Skeletal muscle satellite cell (primary cell): ENCODE data around the gene GAS7.

Experiments
- H3K27me3 ChIP-seq: 2 replicates; pipeline ENCODE4 v1.7.0; 2013; ENCODE audit warnings: low read length; ENCODE audit not compliant: control insufficient read depth, insufficient read depth
- H3K36me3 ChIP-seq: 2 replicates; pipeline ENCODE4 v1.7.0; 2013; ENCODE audit warnings: mild to moderate bottlenecking, control low read depth, low read length; ENCODE audit not compliant: insufficient read depth
- H3K4me1 ChIP-seq: 2 replicates; pipeline ENCODE4 v1.7.0; 2013; ENCODE audit warnings: low read length; ENCODE audit not compliant: control insufficient read depth, insufficient read depth
- H3K4me2 ChIP-seq: 2 replicates; pipeline ENCODE4 v1.7.0; 2013; ENCODE audit warnings: mild to moderate bottlenecking, low read length
- H3K4me3 ChIP-seq: 2 replicates; pipeline ENCODE4 v1.7.0; 2013; ENCODE audit warnings: low read length
- H3K9ac ChIP-seq: 2 replicates; pipeline ENCODE4 v1.7.0; 2013; ENCODE audit warnings: mild to moderate bottlenecking, low read depth, low read length, moderate library complexity
- H3K9me3 ChIP-seq: replicated peaks from 2 replicates; pipeline ENCODE4 v1.7.0; 2013; ENCODE audit warnings: mild to moderate bottlenecking, control low read depth, low read length

Gene GAS7

DNA sequence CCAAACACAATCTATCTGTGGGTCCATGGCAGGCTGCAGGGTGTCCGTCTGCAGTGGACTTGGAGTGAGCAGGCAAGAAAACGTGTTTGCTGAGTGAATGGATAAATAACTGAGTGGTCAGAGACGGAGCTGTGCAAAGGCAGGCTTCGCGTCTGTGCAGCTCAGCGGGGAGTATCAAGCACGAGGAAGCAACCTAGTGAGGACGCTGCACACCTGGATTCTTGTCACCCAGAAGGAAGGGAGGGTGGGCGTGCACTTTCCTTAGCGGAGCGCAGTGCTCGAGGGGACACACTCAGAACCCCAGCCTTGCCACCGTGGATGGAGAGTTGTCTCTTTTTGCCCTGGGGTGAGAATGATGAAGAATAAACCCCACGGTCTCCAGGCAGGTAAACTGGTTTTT is 291.8 kb downstream of the GAS7 start:
- no peak overlapping the region for H3K4me2 ChIP-seq
- no peak overlapping the region for H3K4me3 ChIP-seq
- no peaks in the 10 kb centered on the region for H3K36me3 ChIP-seq
- no peaks in the 10 kb centered on the region for H3K4me1 ChIP-seq
- H3K9ac ChIP-seq = no peak overlapping the region
- no peaks in the 10 kb centered on the region for H3K9me3 ChIP-seq
- no peaks in the 10 kb centered on the region for H3K27me3 ChIP-seq

DNA sequence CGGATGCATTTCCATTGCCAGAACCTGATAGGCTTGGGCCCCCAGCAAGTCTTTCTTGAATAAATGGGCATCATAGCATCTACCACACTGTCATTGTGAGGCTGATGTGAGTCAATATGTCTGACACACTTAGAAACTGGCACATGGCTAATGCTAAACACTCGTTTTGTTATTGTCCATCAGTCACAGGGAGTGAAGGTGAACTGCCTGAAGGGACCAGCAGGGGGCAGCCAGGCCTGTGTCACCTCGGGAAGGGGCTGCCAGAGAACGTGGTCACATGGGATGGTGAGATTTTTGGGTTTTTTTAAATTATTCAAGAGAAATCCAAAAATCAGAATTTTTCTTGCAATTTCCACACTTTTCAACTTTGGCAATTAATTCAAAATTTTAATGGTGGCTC is 292.5 kb downstream of the GAS7 start:
- Histone ChIP-seq H3K4me1 (no peaks in the 10 kb centered on the region), H3K9me3 (no peaks in the 10 kb centered on the region), H3K9ac (no peak overlapping the region), H3K27me3 (no peaks in the 10 kb centered on the region), H3K4me3 (no peak overlapping the region), H3K36me3 (no peaks in the 10 kb centered on the region), H3K4me2 (no peak overlapping the region)

DNA sequence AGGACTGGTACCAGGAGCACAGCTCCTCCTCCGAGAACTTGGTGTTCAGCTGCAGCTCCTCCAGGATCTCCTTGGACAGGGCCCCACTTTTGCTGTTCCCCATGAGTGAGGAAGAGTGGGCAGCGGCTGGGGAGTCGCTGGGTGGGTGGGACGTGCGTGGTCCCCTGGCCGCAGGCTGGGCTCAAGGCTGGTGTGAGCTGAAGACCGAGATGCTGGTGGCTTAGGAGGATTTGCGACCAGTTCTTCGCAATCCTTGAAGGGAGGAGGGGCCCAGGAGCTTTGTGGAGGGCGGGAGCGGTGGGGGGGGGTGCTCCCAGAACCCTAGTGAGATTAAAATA is 293.4 kb downstream of the GAS7 start, which contains the start of gene RCVRN:
Gene RCVRN, minus strand, starts transcription at position 194 of the 338 bp plus-strand sequence. Its CDS starts 91 bp downstream, at position 103.
- H3K9me3 ChIP-seq = no peaks in the 10 kb centered on the region
- H3K4me2 ChIP-seq = no peak within 1 kb of the TSS
- no peaks in the 10 kb centered on the region for H3K27me3 ChIP-seq
- H3K36me3 ChIP-seq = no peaks in the 10 kb centered on the region
- H3K4me1 ChIP-seq = no peaks in the 10 kb centered on the region
- H3K4me3 ChIP-seq = no peak within 1 kb of the TSS
- H3K9ac ChIP-seq = no peak within 1 kb of the TSS

DNA sequence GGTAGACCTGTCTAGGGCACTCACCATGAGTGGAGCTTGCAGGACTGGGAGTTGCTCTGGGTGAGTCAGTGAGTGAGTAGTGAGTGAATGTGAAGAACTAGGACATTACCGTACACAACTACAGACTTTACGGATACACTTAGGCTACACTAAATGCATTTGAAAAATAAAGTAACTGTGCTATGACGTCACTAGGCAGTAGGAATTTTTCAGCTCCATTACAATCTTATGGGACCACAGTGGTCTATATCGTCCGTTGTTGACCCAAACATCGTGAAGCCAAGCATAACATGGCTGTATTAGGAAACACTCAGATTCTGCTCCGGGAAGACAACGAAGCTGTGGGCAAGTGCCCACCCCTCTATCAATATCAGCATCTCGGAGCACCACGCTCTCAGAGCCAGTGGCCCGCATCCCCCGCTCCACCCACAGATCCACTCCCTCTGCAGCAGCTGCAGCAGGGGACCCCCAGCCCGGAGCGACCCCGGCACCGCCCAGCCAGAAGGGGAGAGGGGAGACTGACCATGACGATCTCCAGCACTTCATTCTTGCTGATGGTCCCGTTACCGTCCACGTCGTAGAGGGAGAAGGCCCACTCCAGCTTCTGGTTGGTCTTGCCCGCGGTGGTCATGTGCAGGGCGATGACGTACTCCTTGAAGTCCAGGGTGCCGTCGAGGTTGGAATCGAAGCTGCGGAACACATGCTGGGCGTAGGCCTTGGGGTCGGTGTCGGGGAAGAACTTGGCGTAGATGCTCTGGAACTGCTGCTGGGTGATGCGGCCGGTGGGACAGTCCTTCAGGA is 293.9 kb downstream of the GAS7 start:
- no peaks in the 10 kb centered on the region for H3K9me3 ChIP-seq

GRCh38 chr17:9902120-9902519 is 296.3 kb downstream of the GAS7 start:
- no peaks in the 10 kb centered on the region for H3K27me3 ChIP-seq

More for the DNA sequence above, 293.9 kb downstream of the GAS7 start:
- Histone ChIP-seq H3K9ac (no peak overlapping the region), H3K4me3 (no peak overlapping the region), H3K36me3 (no peaks in the 10 kb centered on the region), H3K4me1 (no peaks in the 10 kb centered on the region), H3K27me3 (no peaks in the 10 kb centered on the region), H3K4me2 (no peak overlapping the region)

DNA sequence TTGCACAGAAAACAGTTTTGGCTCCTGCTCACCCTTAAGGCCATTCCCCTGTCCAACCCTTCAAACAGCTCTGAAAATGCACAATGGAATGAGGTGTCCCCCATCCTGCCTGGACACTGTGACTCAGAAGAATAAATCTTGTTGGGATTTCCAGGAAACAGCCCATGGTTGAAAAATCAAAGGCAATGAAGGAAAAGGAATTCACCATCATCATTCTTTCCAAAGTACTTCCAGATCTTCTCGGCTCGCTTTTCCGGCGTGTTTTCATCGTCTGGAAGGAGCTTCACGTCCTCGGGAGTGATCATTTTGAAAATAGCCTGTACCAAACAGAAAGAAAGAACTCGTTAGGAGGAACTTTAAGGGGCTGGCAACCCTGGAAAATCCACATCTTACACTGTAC is 297.6 kb downstream of the GAS7 start:
- Histone ChIP-seq H3K27me3 (no peaks in the 10 kb centered on the region), H3K4me2 (no peak overlapping the region), H3K9ac (no peak overlapping the region), H3K4me3 (no peak overlapping the region), H3K4me1 (no peaks in the 10 kb centered on the region), H3K36me3 (no peaks in the 10 kb centered on the region), H3K9me3 (no peaks in the 10 kb centered on the region)

More at GRCh38 chr17:9902120-9902519, 296.3 kb downstream of the GAS7 start:
- Histone ChIP-seq H3K4me1 (no peaks in the 10 kb centered on the region), H3K4me2 (no peak overlapping the region), H3K4me3 (no peak overlapping the region), H3K9me3 (no peaks in the 10 kb centered on the region), H3K36me3 (no peaks in the 10 kb centered on the region), H3K9ac (no peak overlapping the region)

DNA sequence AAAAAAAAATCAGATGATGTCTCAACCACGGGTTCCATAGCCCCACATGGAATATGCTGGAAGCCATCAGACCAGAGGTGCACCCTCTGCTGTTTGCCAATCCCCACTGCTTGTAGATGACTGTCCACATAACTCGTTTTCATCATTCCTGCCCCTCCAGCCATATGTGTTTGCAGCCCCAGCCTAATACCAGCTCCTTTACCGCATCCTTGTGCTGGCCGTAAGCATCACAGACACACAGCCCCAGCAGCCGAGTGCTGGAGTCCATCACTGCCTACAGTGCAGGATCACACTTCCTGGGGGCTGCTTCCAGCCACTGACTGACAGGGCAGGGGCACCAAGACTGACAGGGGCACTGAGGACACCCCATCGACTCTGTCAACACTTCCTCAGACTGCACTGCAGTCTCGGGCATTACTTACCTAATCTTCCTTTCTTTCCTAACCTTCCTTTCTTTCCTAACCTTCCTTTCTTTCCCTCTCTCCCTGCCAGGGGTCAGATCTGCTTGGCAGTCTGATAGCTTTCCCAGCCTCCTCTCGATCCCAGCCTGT is 298.3 kb downstream of the GAS7 start:
- no peaks in the 10 kb centered on the region for H3K27me3 ChIP-seq
- H3K4me3 ChIP-seq = no peak overlapping the region
- no peak overlapping the region for H3K9ac ChIP-seq
- H3K9me3 ChIP-seq = no peaks in the 10 kb centered on the region
- H3K4me1 ChIP-seq = no peaks in the 10 kb centered on the region
- H3K4me2 ChIP-seq = no peak overlapping the region
- H3K36me3 ChIP-seq = no peaks in the 10 kb centered on the region

GRCh38 chr17:9899280-9900043 is 298.9 kb downstream of the GAS7 start:
- Histone ChIP-seq H3K4me2 (no peak overlapping the region), H3K36me3 (no peaks in the 10 kb centered on the region), H3K4me3 (no peak overlapping the region), H3K27me3 (no peaks in the 10 kb centered on the region), H3K9ac (no peak overlapping the region), H3K9me3 (no peaks in the 10 kb centered on the region), H3K4me1 (no peaks in the 10 kb centered on the region)

DNA sequence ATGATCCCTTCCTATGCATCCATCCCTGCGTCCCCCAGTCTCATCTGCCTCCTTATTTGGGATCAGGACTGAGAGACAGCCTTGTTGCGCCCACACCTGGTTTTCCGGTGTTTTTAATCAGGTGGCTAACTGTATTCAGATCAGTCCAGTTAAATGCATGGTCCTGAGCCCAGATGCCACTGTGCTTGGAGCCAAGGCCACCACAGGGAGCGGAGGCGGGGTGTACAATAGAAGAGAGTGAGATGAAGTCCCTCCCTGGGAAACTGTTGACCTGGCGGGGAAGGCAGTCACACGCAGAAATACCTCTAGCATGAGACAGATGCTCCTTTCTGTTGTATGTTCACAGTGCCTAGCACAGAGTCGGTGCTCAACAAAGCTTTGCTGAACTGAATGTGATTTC is 299.6 kb downstream of the GAS7 start:
- Histone ChIP-seq H3K4me3 (no peak overlapping the region), H3K4me1 (no peaks in the 10 kb centered on the region), H3K4me2 (no peak overlapping the region), H3K36me3 (no peaks in the 10 kb centered on the region), H3K9me3 (no peaks in the 10 kb centered on the region), H3K9ac (no peak overlapping the region), H3K27me3 (no peaks in the 10 kb centered on the region)

DNA sequence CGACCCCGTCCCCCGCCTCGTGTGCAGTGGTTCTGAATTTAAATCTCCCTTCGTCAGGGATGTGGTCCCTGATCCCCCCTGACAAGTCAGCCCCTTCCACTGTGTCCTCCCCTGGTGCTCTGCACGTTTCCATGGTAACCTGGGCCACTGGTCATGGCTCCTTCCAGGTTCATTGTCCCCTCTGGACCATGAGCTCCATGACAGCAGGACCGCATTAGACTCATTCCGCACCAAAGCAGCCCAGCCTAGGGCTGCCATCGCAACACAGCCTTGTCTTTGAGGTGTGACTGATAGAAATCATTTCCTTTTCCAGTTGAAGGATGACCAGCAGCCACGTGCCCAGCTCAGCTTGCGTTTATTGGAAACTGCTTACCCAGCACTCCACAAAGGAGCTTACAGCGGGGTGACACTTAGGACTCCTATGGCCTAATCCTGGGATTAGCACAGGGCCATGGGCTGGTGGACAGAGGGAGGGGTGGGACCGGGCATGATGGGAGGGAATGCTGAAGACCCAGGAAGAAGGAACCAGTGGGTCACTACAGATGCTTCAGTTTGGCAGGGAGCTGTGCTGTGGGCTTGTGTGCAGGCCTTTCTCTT is 300.9 kb downstream of the GAS7 start:
- Histone ChIP-seq H3K27me3 (no peaks in the 10 kb centered on the region), H3K4me2 (no peak overlapping the region), H3K36me3 (no peaks in the 10 kb centered on the region), H3K4me1 (no peaks in the 10 kb centered on the region), H3K9me3 (no peaks in the 10 kb centered on the region), H3K9ac (no peak overlapping the region), H3K4me3 (no peak overlapping the region)

DNA sequence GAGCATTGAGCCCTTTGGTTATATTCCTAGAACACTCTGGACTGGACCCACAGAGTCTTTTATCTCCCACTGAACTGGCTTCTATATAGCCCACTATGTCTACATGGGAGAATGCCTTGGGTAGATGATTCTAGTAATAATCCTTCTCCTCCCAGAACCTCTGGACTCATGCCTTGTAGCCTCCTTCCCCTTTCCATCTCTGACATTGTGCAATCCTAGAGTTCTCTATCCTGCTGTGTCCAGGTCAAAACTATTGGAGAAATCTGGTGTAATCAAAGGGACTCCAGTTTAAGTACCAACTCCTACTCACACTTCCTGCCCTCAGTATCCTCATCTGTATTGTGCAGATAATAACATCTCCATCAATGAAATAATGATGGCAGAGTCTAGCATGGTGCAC is 302.5 kb downstream of the GAS7 start:
- Histone ChIP-seq H3K4me3 (no peak overlapping the region), H3K36me3 (no peaks in the 10 kb centered on the region), H3K4me2 (no peak overlapping the region), H3K9ac (no peak overlapping the region), H3K9me3 (no peaks in the 10 kb centered on the region), H3K4me1 (no peaks in the 10 kb centered on the region), H3K27me3 (no peaks in the 10 kb centered on the region)
